Measurements from ENCODE around the gene CAPN9.

Gene CAPN9

DNA sequence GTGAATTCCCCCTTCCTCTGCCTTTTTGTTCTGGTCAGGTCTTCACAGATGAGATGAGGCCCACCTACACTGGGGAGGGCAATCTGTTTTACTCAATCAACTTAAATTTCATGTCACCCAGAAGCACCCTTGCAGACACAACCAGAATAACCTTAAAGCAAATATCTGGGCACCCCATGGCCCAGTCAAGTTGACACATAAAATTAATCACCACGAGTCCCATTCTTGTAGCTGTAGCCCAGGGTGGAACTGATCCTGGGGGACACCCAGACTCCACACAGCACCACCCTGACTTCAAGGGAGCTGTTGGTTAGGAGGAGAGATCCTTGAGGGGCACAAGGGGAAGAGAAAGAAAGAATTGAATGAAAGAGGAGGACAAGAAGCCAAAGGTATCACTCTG, 23.1 kb downstream of the CAPN9 start:
- DNase-seq, result no peak

DNA sequence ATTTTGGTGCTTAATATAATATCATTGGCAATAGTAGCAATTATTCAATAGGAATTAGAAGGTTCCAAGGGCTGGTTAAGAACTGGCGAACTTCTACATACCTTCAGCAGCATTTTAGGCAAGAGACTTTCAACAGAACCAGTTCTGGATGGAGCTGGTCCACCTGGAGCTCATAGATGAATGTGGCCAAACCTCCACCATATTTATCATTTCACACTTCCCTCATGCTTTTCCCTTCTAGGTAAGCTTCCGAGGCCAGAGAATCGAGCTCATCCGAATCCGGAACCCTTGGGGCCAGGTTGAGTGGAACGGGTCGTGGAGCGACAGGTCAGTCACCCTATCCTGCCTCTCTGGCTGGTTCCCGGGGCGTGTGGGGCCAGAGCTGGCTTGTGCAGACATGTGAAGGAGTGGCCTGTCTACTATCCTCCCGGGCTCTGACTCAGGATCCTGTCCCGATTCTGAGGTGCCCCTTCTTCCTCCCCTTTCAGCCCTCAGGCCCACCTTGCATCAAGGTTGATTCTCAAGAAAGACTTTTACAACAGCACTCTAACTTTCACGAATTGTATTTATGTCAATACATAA, 24.7 kb downstream of the CAPN9 start:
- DNase-seq, result no peak

DNA sequence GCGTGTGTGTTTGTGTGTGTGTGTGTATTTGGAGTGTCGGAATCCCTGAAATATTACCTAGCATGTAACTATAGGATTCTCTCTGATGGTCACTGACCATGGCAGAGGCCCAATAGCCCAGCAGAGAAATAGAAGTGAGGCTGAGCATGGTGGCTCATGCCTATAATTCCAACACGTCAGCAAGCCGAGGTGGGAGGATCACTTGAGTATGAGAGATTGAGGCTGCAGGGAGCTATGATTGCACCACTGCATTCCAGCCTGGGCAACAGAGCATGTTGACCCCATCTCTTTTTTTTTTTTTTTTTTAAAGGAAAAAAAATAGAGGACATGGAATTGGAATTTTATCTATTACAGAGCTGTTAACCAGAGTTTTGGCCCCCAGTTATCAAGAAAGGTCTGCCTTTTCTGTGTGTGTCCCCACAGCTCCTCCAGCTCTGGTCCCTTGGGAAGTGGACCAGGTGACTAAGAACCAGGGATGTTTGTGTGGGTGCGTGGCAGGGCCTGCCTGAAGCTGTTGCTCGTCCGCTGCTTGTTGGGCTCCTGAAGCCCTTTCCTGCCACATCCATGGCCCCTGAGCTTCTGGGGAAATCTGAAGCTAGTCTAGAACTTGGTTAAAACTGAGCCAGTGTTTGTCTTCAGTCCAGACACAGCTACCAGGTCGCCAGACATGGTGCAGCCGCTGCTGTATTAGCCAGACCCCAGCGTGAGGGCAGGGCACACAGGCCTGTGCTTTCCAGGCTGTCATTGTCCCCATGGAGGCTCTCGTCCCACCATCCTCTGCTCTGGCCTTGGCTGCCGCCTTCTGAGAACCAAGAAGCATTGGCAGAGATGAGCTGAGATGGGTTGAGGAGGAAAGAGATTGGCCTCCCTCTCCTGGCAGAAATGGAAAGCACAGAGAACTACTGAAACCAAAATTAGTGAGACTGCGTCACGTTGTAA, 25.5 kb downstream of the CAPN9 start:
- peak; percentile 67 for DNase-seq

DNA sequence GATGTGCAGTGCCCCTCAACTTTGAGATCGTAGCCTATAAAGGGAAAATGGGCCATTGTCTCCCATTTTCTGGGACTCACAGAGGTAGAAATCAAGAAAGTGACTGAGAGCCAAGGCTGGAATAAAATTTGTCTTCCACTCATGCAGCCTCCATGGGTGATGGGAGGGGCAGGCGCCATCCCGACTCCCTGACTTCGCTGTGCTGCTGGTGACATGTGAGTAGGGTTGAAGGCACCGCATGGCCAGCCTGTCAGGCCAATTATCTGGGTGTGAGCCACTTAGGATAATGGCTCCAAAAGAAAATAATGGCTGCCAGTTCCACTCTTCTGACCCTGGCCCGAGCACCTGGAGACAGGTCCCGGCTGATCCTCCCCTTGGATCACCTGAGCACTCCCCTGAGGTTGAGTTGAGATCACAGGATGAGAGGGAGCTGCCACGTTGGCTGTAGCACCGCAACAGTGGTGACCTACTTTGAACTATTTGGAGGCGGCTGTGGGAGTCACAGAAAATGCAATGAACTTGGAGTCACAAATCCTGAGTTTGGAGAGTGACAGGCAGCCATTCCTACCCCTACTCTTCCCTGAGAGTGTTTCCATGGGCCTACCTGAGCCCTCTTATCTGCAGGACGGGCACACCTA, 26.3 kb downstream of the CAPN9 start:
- no peak for DNase-seq

DNA sequence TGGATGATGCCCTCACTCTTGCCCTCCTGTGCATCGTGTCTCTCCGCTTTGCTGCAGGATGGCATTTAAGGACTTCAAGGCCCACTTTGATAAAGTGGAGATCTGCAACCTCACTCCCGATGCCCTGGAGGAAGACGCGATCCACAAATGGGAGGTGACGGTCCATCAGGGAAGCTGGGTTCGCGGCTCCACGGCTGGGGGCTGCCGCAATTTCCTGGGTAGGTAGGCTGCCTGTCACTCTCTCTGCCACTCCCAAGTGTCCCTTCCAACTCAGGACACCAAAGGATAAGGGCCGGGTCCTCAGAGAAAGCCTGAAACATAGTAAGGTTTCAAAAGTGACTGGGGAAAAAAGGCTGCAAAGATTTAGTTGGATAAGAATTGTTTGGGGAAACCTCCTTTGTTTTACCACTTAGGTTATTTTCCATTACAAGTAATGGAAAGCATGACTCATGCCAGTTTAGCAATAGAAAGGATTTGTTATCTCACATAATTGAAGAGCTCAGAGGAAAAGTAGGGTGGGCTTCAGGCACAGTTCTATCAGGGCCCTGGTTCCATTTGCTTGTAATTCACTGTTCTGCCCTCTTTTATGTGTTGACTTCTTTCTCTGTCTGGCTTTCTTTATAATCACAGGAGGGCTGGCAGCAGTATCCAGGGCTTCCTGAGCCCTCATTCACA, 31.9 kb downstream of the CAPN9 start:
- DNase-seq, result no peak

DNA sequence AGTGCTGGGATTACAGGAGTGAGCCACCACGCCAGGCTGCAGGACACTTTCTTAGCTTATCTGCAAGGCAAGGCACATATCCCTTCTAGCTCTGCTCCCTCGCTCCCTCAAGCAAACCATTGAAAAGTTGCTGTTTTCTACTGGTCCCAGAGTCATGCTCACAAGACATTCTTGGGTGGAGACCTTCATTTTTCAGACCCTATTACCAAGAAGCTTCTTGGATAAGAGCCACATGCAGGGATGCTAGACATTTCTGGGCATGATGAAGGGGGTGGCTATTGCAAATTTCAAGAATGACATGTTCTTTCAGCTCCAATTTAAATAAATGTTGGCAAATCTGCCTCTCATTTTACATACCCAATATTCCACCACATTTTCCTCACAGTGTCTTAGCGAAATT, 33.9 kb downstream of the CAPN9 start:
- DNase-seq, result no peak

DNA sequence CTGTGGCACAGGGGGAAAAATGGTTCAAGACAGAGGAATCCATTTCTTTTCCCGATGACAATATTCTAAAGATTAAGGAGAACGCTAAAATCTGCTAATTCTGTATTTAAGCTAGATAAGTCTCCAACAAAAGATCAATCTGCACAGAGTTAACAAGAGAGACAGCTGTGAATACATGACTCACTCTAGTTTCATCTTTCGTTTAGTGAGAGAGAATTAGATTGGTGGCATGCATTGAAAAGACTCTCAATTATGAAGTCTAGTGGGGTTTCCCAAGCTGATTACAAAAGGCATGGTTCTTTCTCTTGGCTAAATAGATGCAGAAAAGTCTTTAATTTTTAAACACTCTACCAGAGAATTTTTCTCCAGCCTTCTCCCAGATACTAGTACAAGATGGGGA, 34.4 kb downstream of the CAPN9 start:
- peak; percentile 31 for DNase-seq

DNA sequence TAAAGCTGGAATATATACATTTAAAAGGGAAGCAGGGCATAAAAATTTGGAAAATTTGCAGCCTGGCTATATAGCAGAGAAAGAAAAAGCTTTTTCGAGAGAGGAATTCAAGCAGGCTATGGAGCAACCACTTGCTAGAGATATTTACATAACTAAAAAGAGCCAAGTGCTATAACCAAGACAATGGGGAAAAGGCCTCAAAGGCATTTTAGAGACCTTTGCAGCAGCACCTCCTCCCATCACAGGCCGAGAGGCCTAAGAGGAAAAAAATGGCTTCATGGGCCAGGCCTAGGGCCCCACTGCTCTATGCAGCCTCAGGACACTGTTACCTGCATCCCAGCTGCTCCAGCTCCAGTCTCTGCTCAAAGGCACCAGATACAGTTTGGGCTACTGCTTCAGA, 37.0 kb downstream of the CAPN9 start:
- DNase-seq, result no peak

DNA sequence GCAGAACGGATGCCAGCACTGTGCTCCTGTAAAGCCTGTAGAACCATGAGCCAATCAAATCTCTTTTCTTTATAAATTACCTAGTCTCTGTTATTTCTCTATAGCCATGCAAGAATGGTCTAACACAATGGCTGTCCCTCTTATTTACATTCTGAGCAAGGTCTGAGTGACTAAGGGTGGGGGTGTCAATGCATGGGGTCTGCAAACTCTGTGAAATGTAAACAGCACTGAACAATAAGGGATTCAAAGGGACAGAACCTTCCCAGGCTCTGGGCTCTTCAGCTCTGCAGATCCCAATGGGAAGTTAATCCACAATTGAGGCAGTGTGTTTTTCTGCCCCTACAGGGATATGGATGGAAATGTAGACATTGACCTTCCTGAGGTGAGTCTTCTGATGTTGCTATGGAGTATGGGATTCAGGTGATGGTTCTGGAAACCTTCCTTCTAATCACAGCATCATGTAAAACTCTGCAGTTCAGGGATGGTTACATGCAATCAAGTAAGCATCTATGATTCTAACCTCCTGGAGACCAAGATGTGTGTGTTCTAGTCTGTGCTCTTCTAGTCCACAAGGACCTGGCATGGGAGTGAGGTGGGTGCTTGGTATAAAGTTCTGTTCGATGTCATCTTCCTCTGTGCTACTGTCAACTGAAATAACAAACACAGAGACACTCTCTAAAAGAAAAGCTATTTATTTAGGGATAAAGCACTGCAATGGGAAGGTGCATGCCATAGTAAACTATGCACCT, 38.6 kb downstream of the CAPN9 start:
- DNase-seq, result no peak

DNA sequence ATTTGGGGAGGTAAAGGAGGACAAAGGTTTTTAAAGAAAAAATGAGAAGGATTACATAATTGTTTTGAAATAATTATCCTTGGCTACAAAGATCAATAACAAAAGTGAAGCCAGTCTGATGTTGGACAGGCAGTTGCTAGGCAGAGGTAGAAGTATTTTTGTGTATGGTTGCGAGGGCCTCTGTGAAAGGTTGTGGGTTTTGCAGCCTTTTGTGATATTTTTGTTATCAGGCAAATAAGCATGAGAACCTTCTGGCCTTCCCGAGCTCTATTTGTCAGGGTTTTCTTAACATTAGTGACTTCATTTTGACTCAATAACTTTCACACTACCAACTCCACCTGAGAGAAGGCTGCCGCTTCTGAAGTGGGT, 39.2 kb downstream of the CAPN9 start:
- no peak for DNase-seq

DNA sequence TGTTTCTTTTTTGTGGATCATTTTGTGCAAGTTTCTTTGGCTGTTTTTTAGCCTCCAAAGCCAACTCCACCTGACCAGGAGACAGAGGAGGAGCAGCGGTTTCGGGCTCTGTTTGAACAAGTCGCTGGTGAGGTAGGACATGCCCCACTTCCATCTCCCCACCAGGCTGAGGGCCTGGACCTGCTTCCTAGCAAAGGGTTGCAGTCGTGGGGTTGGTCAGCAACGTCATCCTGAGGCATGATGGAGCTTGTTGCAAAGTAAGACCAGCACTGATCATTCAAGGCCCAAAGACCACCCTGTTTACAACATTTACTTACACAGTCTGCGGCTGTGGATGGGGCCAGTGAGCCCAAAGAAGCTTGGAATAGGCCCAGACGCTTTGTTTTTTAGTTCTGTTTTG, 40.3 kb downstream of the CAPN9 start:
- no peak for DNase-seq

DNA sequence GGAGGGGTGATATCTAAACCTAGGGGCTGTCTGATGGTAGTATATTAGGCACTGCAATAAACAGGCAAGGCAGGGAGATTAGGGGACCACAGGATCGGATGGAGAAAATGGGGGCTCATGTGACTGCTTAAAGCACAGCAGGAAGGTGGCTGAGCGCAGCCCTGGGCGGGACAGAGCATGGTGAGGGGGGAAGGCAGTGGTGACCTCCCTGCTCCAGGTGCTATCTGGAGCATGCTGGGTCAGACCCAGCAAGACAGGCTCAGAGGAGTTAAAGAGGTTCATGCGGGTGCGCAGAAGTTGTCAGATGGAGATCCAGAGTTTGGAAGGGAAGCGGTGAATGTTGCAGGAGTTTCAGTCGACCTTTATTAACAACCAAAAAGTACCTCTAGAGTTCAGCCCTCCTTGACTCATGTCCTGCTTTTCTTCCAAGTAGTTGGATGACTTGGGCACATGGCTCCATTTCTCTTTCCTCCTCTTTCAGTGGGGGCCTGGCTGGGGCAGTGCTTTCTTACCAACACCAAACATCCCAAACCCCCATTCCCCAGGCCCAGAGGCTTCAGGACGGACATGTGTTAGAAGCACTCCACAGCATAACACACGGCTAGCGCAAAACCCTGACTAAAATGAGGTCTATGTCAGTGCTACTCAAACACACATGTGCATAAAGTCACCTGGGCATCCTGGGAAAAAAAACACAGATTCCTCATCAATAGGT, 41.5 kb downstream of the CAPN9 start:
- no peak for DNase-seq

DNA sequence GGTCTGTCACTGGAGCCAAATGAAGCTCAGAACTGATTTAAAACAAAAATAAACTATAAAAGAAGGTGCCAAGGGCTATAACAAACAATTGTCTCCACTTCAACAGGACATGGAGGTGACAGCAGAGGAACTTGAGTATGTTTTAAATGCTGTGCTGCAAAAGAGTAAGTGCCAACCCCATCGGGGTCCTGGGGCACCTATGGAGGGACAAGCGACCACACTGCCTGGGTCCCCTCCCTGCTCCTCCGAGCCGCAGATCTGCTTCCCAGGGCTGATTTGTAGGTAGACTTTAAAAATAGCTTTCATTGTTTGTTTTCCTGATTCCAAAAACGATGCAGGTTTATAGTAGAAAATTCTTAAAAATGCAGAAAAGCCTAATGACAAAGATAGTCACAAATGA, 42.8 kb downstream of the CAPN9 start:
- DNase-seq, result no peak

DNA sequence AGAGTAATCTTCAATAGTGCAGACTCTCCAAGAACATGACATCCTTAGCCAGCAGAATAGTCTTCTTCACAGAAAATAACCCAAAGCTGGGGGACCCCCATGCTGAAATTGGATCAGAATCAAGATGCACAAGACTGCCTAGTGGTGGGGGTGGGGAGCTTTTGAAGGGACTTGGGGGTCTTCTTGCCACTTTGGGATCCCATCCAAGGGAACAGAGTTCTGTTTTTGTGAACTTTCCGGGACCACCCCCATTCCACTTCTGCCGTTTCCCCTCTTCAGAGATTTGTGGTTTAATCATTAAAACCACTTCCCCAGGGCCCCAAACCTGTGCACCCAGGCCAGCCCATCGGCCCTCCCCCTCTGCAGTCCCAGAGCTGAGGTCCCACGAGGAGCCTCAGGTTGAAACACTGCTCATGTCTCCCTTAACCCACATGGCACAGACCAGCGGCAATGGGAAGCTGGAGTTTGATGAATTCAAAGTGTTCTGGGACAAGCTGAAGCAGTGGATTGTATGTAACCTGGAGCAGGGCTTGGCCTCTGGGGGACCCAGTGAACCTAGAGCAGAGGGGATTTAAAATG, 44.9 kb downstream of the CAPN9 start:
- no peak for DNase-seq

DNA sequence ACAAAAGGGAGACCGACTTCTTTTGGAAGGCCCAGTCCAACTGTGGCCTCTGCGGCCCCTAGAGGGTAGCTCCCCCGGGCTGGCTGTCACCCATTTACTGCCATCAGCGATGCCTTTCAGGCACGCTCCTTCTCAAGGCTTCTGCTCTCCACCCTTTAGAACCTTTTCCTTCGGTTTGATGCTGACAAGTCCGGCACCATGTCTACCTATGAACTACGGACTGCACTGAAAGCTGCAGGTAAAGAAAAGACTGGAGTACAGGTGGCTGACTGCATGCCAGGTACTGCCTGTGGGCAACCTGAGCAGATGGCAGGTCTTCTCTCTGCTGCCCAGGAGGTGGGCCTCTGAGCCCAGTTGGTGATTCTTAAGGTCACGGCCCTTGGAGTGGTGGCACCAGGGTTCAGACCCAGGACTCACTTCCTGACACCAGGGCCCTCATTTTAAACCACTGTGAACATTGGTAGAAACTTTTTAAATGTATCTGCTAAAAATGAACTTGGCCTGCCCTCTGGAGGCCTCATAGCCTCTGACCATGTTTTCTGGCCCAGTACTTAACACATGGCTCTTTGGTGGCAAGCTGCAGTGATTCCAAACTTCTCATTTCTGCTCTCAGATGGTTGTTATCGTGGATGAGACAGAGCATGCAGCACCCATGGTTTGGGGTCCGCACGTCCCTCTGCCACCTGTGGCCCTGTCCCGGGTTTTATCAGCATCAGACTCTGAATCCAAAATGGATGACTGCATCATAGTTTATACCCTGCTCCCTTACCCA, 45.7 kb downstream of the CAPN9 start:
- DNase-seq, result no peak

DNA sequence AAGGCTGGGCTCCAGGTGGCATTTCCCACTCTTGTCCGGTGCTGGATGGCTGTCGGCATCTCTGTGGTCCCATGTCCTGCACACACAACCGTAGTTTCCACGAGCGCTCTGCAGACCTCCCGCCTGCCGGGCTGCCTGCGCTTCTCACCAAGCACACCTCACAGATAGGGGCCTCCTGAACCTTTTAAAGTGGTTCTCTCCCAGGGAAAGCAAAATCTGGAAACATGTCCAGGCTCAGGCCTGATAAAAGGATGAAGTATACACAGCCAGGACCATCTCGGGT, 46.2 kb downstream of the CAPN9 start:
- DNase-seq, result no peak

DNA sequence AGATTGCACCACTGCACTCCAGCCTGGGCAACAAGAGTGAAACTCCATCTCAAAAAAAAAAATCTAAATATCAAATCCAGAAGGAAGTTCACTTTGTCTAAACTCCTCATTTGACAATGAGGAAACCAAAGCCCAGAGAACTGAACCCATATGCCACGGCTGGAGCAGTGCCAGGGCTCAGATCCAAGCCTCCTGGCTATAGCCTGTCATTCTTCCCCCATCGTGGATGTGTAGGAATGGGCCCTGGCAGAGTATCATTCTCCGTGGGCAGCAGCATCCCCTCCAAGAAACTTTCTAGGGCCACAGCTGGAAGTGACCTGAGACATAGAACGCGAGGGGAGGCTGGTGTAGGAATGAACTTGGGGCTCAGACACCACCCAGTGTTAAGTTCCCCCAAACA, 47.2 kb downstream of the CAPN9 start:
- no peak for DNase-seq

DNA sequence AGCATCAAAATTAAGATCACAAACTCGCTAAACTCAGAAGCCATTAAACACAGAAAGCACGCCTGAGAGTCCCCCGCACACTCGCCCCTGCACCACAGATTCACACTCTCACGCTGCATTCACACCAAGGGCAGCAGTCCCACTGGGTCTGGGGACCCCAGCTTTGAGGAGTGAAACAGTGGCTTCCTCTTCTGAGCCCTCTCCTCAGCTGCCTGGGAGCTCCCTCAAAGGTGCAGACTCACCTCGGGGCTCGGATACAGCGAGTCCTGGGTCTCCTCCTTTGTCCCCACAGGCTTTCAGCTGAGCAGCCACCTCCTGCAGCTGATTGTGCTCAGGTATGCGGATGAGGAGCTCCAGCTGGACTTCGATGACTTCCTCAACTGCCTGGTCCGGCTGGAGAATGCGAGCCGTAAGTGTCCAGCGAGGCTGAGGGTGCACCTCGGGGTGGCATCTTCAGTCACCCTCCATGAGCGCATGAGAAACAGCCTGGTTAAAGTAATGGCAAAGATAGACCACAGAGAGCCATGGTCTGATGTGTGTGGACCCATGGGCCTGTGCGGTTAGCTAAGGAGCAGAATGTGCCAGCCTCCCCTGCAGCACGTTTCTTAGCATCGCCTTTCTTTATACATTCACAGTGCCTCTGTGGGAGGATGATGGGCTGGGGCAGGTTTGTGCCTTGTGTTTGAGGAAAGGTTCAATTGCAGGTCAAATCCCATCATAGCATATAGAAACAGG, 47.9 kb downstream of the CAPN9 start:
- DNase-seq, result no peak

DNA sequence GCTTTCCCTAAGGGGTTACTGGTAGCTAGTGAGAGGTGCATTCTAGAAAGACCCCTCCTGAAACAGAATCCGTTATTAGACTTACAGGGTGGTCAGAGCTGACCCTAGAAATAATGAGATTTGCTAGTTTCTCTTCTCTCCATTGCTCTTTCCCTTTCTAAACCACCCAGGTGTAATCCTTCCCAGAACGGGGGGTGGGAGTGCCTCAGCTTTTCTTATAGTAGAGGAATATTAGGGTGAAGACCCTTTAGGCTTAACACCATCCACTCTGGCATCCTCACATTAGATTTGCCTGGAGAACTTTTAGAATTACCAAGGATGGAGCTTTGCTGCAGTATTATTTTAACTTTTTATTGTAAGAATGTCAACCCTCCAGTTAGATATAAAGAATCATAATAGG, 49.4 kb downstream of the CAPN9 start:
- no peak for DNase-seq

DNA sequence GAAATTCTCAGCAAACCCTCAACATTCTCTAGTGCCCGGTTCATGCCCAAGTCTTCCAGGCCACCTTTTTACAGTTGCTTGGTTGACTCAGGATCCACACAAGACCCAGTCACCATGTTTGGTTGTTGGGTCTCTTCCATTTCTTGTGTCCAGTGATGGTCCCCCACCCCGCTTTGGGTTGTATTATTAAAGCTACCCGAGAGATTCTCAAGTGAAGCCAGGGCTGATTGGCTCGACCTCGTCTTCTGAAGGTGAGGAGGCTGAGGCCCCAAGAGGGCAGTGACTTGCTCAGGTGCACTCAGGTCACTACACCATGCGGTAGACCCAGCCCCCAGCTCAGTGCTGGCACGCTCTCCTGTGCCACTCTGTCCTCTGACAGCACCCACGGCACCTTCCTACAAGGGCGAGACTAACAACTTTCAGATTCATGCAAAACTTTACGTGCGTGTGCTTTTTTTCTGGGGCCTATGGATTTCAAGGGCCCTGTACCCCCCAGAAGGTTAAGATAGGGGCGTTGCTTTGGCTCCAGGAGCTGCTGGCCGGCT, 50.3 kb downstream of the CAPN9 start:
- DNase-seq, result no peak
